Renal cortical epithelial cell (primary cell): ENCODE measurements around the gene GADD45GIP1. TPM values are rescaled to one million over a fixed set of nuclear protein-coding genes. Genes with fewer than 3 reads are reported as not detected.

Source experiments
- DNase-seq: peaks from one replicate; pipeline ENCODE4 v3.0.0-alpha.2; 2011; ENCODE audit warnings: low read depth
- total RNA-seq: library from RNA; depleted of rRNA; stranded (reverse); fragments of >200 nt; gene quantifications from 2 replicates; pipeline ENCODE4 v1.2.3, GENCODE V29; 2014

The GADD45GIP1 gene
- total RNA-seq, 1 donor from 2014 or later = 10.3 TPM

GRCh38 chr19:12907166-12907565 lies 49.9 kb downstream of the GADD45GIP1 start:
- DNase-seq = no peak

Other genes with a start within 250 kb of the GADD45GIP1 start
- 17.0 and 67.3 TPM in 2 replicates for gene TNPO2, start 233.3 kb downstream of the GADD45GIP1 start, total RNA-seq
- gene TRIR, start 222.5 kb downstream of the GADD45GIP1 start, total RNA-seq = 78.3 and 103 TPM in 2 replicates
- gene GET3, start 219.7 kb downstream of the GADD45GIP1 start, total RNA-seq = 74.4 and 121 TPM in 2 replicates
- gene BEST2, start 205.4 kb downstream of the GADD45GIP1 start, total RNA-seq = not detected in 2 replicates
- 19.6 and 30.8 TPM in 2 replicates for gene HOOK2, start 181.7 kb downstream of the GADD45GIP1 start, total RNA-seq
- gene JUNB, start 165.7 kb downstream of the GADD45GIP1 start, total RNA-seq = 120 and 130 TPM in 2 replicates
- 215 and 236 TPM in 2 replicates for gene PRDX2, start 155.4 kb downstream of the GADD45GIP1 start, total RNA-seq
- not detected in 2 replicates for gene THSD8, start 155.2 kb downstream of the GADD45GIP1 start, total RNA-seq
- 7.7 and 19.6 TPM in 2 replicates for gene RNASEH2A, start 150.6 kb downstream of the GADD45GIP1 start, total RNA-seq
- not detected in 2 replicates for gene RTBDN, start 122.6 kb downstream of the GADD45GIP1 start, total RNA-seq
- gene MAST1, start 118.7 kb downstream of the GADD45GIP1 start, total RNA-seq = 0.20 and 0.52 TPM in 2 replicates
- gene DNASE2, start 75.8 kb downstream of the GADD45GIP1 start, total RNA-seq = 18.5 and 34.9 TPM in 2 replicates
- gene KLF1, start 70.0 kb downstream of the GADD45GIP1 start, total RNA-seq = not detected in 2 replicates
- 23.4 and 36.5 TPM in 2 replicates for gene GCDH, start 66.1 kb downstream of the GADD45GIP1 start, total RNA-seq
- not detected in 2 replicates for gene SYCE2, start 37.9 kb downstream of the GADD45GIP1 start, total RNA-seq
- 66.3 and 71.8 TPM in 2 replicates for gene FARSA, start 23.5 kb downstream of the GADD45GIP1 start, total RNA-seq
- gene CALR, start 18.6 kb downstream of the GADD45GIP1 start, total RNA-seq = 962 and 1,180 TPM in 2 replicates
- 33.0 and 50.2 TPM in 2 replicates for gene RAD23A, start 11.4 kb downstream of the GADD45GIP1 start, total RNA-seq
- gene DAND5, start 12.4 kb upstream of the GADD45GIP1 start, total RNA-seq = 0.05 TPM in 1 of 2 replicates, not detected in the other
- 10.1 and 40.7 TPM in 2 replicates for gene NFIX, start 38.3 kb upstream of the GADD45GIP1 start, total RNA-seq
- 0.20 and 1.7 TPM in 2 replicates for gene LYL1, start 145.6 kb upstream of the GADD45GIP1 start, total RNA-seq
- gene TRMT1, start 159.5 kb upstream of the GADD45GIP1 start, total RNA-seq = 30.0 and 32.8 TPM in 2 replicates
- 36.5 and 119 TPM in 2 replicates for gene NACC1, start 161.0 kb upstream of the GADD45GIP1 start, total RNA-seq
- gene STX10, start 193.2 kb upstream of the GADD45GIP1 start, total RNA-seq = 37.1 and 67.0 TPM in 2 replicates
- 15.6 and 27.9 TPM in 2 replicates for gene IER2, start 193.2 kb upstream of the GADD45GIP1 start, total RNA-seq